Esophagus muscularis mucosa (tissue), 4 donors: Measurements from ENCODE around the gene DMD.

Source experiments
- EP300 ChIP-seq: sonication (generic); formaldehyde crosslinking; IDR thresholded peaks from one replicate; pipeline ENCODE4 v1.6.1; 2017; ENCODE audit warnings: antibody characterized with exemption
- POLR2A ChIP-seq: fragments of 450-650 bp; IDR thresholded peaks from one replicate; pipeline ENCODE4 v1.6.1; 2017; ENCODE audit warnings: antibody characterized with exemption, moderate library complexity, mild to moderate bottlenecking, low read depth
- POLR2AphosphoS5 ChIP-seq, 2 donors: sonication (generic); formaldehyde crosslinking; IDR thresholded peaks; one replicate each; pipeline ENCODE4 v1.6.1; 2017; ENCODE audit warnings: antibody characterized with exemption in 2 of 2
- TF ChIP-seq, protein P1 (sequence below), 3 experiments: fragments of 200-600 bp in 2 of 3; fragments of 450-650 bp in 1 of 3; sonication (generic) in 2 of 3; IDR thresholded peaks; one replicate each; pipeline ENCODE4 v1.5.1; 2017 to 2019; ENCODE audit warnings: antibody characterized with exemption in 3 of 3, mild to moderate bottlenecking in 2 of 3, moderate library complexity in 1 of 3

DNA sequence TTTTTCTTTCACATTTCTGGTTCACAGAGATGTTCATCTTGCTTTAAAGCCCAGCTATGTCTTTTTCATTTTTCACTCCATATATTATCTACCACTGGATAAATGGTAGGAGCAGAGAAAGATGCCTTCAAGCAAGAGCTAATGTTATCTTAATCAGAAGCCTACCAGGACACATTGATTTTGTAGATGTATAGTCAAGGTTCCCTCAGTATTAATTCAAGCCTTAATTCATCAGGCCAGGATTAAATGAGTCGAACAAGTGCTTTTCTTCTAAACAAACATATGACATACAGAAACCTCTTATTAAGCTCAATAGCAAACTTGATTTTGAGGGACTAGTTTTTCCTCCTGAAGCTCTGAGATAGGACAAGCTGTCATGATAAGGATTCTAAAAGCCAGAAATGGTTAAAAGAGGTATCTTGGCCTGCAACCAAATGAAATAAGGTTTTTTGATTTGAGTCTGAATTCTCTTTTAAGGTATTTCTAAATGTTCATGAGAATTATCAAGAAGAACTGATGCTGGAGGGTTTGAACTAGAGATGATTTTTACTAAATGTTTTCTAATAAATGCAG lies 2057.8 kb downstream of the DMD start:
- TF ChIP-seq POLR2AphosphoS5 (IDR thresholded peaks at IDR 0.05) (no peak), POLR2A (no peak), EP300 (no peak)
- TF ChIP-seq, protein P1, sequence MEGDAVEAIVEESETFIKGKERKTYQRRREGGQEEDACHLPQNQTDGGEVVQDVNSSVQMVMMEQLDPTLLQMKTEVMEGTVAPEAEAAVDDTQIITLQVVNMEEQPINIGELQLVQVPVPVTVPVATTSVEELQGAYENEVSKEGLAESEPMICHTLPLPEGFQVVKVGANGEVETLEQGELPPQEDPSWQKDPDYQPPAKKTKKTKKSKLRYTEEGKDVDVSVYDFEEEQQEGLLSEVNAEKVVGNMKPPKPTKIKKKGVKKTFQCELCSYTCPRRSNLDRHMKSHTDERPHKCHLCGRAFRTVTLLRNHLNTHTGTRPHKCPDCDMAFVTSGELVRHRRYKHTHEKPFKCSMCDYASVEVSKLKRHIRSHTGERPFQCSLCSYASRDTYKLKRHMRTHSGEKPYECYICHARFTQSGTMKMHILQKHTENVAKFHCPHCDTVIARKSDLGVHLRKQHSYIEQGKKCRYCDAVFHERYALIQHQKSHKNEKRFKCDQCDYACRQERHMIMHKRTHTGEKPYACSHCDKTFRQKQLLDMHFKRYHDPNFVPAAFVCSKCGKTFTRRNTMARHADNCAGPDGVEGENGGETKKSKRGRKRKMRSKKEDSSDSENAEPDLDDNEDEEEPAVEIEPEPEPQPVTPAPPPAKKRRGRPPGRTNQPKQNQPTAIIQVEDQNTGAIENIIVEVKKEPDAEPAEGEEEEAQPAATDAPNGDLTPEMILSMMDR (IDR thresholded peaks at IDR 0.05), result no peak
